ENCODE data around the gene CNOT8. TPM values are rescaled to one million over a fixed set of nuclear protein-coding genes. Genes with fewer than 3 reads are reported as not detected.
A peak's percentile ranks its signal among the peaks of the same experiment; 100 is the strongest.

CNOT8 gene
- total RNA-seq, 2 experiments from 2014 or later, result 125 to 133 TPM

DNA sequence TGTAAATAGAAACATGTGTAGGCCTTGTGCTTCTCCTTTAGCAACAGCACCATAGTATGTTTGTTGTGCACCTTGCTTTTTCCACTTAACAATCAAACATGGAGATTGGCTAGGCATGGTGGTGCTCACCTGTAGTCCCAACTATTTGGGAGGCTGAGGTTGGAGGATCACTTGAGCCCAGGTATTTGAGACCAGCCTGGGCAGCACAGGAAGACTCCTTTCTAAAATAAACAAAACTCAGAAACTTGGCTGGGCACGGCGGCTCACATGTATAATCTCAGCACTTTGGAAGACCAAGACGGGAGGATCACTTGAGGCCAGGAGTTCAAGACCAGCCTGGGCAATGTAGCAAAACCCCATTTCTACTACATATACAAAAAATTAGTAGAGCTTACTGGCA lies 7.1 kb upstream of the CNOT8 start:
- H3K4me3 ChIP-seq (ENCODE audit: low read length), result no peak overlapping the region
- no peaks in the 10 kb centered on the region for H3K4me1 ChIP-seq (ENCODE audit: insufficient read depth, low read length)
- intact Hi-C loops (cut with DNase I, micrococcal nuclease), result loop anchor here (10.0 kb wide), 2 partner anchors 407 to 657 kb away; partner anchors contain the start of genes GALNT10 (in 1 of the 2) and SAP30L (in 1 of the 2)
- H3K36me3 Mint-ChIP-seq (ENCODE audit: low read depth), result no peaks in the 10 kb centered on the region
- TF ChIP-seq, protein P1, sequence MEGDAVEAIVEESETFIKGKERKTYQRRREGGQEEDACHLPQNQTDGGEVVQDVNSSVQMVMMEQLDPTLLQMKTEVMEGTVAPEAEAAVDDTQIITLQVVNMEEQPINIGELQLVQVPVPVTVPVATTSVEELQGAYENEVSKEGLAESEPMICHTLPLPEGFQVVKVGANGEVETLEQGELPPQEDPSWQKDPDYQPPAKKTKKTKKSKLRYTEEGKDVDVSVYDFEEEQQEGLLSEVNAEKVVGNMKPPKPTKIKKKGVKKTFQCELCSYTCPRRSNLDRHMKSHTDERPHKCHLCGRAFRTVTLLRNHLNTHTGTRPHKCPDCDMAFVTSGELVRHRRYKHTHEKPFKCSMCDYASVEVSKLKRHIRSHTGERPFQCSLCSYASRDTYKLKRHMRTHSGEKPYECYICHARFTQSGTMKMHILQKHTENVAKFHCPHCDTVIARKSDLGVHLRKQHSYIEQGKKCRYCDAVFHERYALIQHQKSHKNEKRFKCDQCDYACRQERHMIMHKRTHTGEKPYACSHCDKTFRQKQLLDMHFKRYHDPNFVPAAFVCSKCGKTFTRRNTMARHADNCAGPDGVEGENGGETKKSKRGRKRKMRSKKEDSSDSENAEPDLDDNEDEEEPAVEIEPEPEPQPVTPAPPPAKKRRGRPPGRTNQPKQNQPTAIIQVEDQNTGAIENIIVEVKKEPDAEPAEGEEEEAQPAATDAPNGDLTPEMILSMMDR (IDR thresholded peaks at IDR 0.05), result no peak
- ChIA-PET CTCF (no interaction called here), POLR2A (no interaction called here)
- H3K9me3 Mint-ChIP-seq, result no peaks in the 10 kb centered on the region
- H3K4me1 Mint-ChIP-seq (ENCODE audit: low read depth), result peaks cover 9% of the 10 kb centered on the region
- no peak for ATAC-seq (ENCODE audit: poor library complexity)
- H3K27ac ChIP-seq (ENCODE audit: low read depth in 1 of 2, low read length in 2 of 2), result no peak overlapping the region
- no peak for DNase-seq
- no peaks in the 10 kb centered on the region for H3K27me3 ChIP-seq (ENCODE audit: control insufficient read depth in 1 of 2, insufficient read depth in 2 of 2, low read length in 2 of 2)
- H3K27ac Mint-ChIP-seq, result no peak overlapping the region
- no peak overlapping the region for H3K4me3 Mint-ChIP-seq
- H3K9me3 ChIP-seq (ENCODE audit: control insufficient read depth in 1 of 2, insufficient read depth in 1 of 2, low read length in 2 of 2), result no peaks in the 10 kb centered on the region
- no peaks in the 10 kb centered on the region for H3K27me3 Mint-ChIP-seq
- no peaks in the 10 kb centered on the region for H3K36me3 ChIP-seq (ENCODE audit: insufficient read depth, low read length)

DNA sequence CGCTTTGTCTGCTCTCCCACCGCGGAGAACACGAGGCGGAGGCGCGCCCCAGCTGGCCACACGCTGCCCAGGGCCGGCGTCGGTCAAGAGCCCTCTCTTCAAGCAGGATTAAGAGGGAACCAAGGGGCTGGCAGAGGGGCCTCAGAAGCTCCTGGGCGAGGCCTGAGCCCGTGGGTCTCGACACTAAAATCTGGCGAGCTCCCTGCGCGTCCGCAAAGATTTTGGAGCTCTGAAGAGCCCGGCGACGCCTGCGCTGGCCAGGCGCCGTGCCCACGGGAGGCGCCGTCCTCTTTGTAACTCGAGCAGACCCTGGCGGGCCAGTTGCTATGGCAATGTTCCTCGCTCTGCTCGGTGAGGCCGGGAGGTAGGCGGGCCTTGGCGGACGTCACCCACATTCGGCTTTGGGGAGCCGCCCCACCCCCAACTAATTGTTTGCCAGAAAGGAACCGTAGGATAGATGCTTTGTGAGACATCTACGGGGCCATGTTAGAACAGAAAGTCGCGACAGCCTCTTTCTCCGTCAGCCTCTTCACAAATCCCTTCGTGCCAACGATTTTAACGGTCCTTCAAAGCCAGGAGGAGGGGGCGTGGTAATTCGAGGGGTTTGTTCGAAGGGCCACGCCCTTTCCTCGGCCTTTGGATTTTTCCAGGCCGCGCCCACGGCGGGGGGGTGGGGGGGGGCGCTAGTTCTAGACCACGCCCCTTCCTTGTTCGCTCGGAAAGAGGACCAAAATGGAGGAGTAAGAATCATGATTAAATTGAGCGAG lies 714 bp upstream of the CNOT8 start:
- Histone ChIP-seq H3K4me3 (ENCODE audit: low read length) (peak overlapping the region; percentile 73), H3K36me3 (ENCODE audit: insufficient read depth, low read length) (no peaks in the 10 kb centered on the region), H3K4me1 (ENCODE audit: insufficient read depth, low read length) (peaks cover 28% of the 10 kb centered on the region), H3K27ac (ENCODE audit: low read depth in 1 of 2, low read length in 2 of 2) (peak overlapping the region; percentile 96 to 98), H3K9me3 (ENCODE audit: control insufficient read depth in 1 of 2, insufficient read depth in 1 of 2, low read length in 2 of 2) (no peaks in the 10 kb centered on the region), H3K27me3 (ENCODE audit: control insufficient read depth in 1 of 2, insufficient read depth in 2 of 2, low read length in 2 of 2) (no peaks in the 10 kb centered on the region)
- intact Hi-C loops (cut with DNase I, micrococcal nuclease), result loop anchor here (1.0 to 10.0 kb wide), 8 partner anchors 45 to 663 kb away; partner anchors contain the start of genes LARP1 (in 2 of the 2), SAP30L (in 2 of the 2), GALNT10 (in 1 of the 2) and MRPL22 (in 1 of the 2)
- ChIA-PET CTCF (no interaction called here), POLR2A (interaction anchor here (0.9 to 2.8 kb wide), 20 partner anchors 10 to 820 kb away, joined by 3 to 17 read pairs (median 6); partner anchors contain the start of genes FAM114A2, GEMIN5, LARP1 and MFAP3)
- peak overlapping the region; percentile 98 for H3K27ac Mint-ChIP-seq
- TF ChIP-seq, protein P1 (IDR thresholded peaks at IDR 0.05), result no peak
- peaks cover 46% of the 10 kb centered on the region for H3K4me1 Mint-ChIP-seq (ENCODE audit: low read depth)
- H3K27me3 Mint-ChIP-seq, result no peaks in the 10 kb centered on the region
- DNase-seq (peak; percentile 77 to 96 (median 86)), ATAC-seq (ENCODE audit: poor library complexity) (peak; percentile 53)
- peaks cover 39% of the 10 kb centered on the region for H3K36me3 Mint-ChIP-seq (ENCODE audit: low read depth)
- no peaks in the 10 kb centered on the region for H3K9me3 Mint-ChIP-seq
- H3K4me3 Mint-ChIP-seq, result peak overlapping the region; percentile 92

DNA sequence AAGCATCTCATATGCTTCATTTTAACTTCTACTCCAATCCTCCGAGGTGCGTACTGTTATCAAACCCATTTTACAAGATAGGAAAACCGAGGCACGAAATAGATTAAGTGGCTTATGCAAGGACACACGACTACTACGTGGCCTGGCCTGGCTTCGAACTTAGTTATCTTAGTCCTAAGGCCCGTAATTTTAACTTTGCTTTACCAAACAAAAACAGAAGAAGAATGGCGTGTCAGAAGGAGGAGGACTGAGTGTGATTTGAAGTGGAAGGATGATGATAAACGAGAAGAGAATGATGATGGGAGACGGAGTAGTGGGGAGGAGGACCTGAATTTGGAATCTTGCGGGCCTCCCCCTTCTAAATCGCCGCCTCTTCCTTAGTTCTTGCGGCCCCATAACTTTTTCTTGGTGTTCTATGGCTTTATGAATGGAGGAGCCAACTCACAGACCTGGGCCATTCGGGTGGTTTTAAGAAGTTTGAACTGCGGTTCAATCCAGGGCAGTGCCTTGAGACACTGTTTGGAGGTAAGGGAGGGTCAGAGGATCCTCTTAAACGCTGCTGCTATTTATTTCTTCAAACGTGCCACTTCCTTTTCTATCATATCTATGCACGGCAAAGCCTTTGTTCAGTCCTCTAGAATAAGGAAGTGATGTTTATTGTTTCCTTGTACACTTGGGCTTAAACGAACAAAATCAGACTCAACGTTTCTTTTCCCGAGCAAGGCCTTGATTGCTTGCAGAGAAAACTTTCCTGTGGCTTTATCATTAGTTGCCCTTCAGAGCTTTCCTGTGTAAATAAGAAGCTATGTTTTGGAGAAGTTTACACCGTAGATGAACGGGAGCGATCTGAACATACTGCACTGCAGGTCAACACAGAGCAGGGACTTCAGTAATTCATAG lies 795 bp downstream of the CNOT8 start:
- H3K27me3 Mint-ChIP-seq, result no peaks in the 10 kb centered on the region

More for the DNA sequence above, 795 bp downstream of the CNOT8 start:
- Mint-ChIP-seq H3K27ac (peak overlapping the region; percentile 98), H3K9me3 (no peaks in the 10 kb centered on the region), H3K4me1 (ENCODE audit: low read depth) (peaks cover 54% of the 10 kb centered on the region), H3K36me3 (ENCODE audit: low read depth) (peaks cover 53% of the 10 kb centered on the region), H3K4me3 (peak overlapping the region; percentile 92)
- CTCF ChIA-PET, result no interaction called here
- Histone ChIP-seq H3K27ac (ENCODE audit: low read depth in 1 of 2, low read length in 2 of 2) (peak overlapping the region; percentile 96 to 98), H3K4me3 (ENCODE audit: low read length) (peak overlapping the region; percentile 73), H3K27me3 (ENCODE audit: control insufficient read depth in 1 of 2, insufficient read depth in 2 of 2, low read length in 2 of 2) (no peaks in the 10 kb centered on the region), H3K4me1 (ENCODE audit: insufficient read depth, low read length) (peaks cover 34% of the 10 kb centered on the region), H3K36me3 (ENCODE audit: insufficient read depth, low read length) (peaks cover 11% of the 10 kb centered on the region), H3K9me3 (ENCODE audit: control insufficient read depth in 1 of 2, insufficient read depth in 1 of 2, low read length in 2 of 2) (no peaks in the 10 kb centered on the region)
- ATAC-seq (ENCODE audit: poor library complexity) (no peak), DNase-seq (peak in 6 of 14 experiments; percentile 4 to 53 (median 30))
- TF ChIP-seq, protein P1 (IDR thresholded peaks at IDR 0.05), result no peak
- POLR2A ChIA-PET, result interaction anchor here (0.6 to 2.8 kb wide), 13 partner anchors 8 to 821 kb away, joined by 3 to 17 read pairs (median 6); partner anchors contain the start of genes FAM114A2, GEMIN5, LARP1 and MFAP3
- intact Hi-C loops (cut with DNase I, micrococcal nuclease), result loop anchor here (1.0 to 10.0 kb wide), 8 partner anchors 47 to 664 kb away; partner anchors contain the start of genes LARP1 (in 2 of the 2), SAP30L (in 2 of the 2), GALNT10 (in 1 of the 2) and MRPL22 (in 1 of the 2)

Measured in CD4-positive, alpha-beta T cell (primary cell).